ENCODE results near the gene CR1.

DNA sequence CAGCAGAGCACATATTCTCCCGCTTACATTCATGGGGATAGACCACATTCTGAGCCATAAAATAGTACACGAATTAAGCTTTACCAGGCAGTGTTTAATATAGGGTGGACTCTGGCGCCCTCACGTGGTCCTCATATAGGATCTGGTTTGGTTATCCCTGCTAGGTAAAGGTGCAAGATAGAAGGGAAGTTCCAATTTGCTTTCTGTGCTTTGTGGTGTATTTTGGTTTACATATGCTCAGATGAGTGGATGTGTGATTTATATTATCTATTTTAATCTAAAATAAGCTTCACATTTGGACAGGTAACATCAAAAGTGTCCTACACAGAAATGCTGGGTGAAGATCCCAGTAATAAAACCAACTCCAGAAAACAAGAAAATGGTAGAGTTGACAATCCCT, 3.6 kb downstream of the CR1 start:
- TF ChIP-seq, protein P1, sequence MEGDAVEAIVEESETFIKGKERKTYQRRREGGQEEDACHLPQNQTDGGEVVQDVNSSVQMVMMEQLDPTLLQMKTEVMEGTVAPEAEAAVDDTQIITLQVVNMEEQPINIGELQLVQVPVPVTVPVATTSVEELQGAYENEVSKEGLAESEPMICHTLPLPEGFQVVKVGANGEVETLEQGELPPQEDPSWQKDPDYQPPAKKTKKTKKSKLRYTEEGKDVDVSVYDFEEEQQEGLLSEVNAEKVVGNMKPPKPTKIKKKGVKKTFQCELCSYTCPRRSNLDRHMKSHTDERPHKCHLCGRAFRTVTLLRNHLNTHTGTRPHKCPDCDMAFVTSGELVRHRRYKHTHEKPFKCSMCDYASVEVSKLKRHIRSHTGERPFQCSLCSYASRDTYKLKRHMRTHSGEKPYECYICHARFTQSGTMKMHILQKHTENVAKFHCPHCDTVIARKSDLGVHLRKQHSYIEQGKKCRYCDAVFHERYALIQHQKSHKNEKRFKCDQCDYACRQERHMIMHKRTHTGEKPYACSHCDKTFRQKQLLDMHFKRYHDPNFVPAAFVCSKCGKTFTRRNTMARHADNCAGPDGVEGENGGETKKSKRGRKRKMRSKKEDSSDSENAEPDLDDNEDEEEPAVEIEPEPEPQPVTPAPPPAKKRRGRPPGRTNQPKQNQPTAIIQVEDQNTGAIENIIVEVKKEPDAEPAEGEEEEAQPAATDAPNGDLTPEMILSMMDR (optimal IDR thresholded peaks at IDR 0.05 in 1 of 3, IDR thresholded peaks at IDR 0.05 in 1 of 3, conservative IDR thresholded peaks at IDR 0.05 in 1 of 3; ENCODE audit: extremely low read depth in 1 of 3, insufficient read depth in 2 of 3, low read length in 3 of 3): peak; percentile 73 to 80 (median 77)
- no peak for TF ChIP-seq EZH2 (IDR thresholded peaks at IDR 0.05; ENCODE audit: low read length)

Measured in keratinocyte (primary cell).